Measurements from ENCODE around the gene UVRAG.

UVRAG gene

GRCh38 chr11:75938543-75938942 lies 123.5 kb downstream of the UVRAG start:
- DNase-seq (ENCODE audit: low read depth, low spot score): no peak
- TF ChIP-seq ZNF274 (IDR thresholded peaks at IDR 0.05; ENCODE audit: low read depth, low read length) (no peak), SUZ12 (IDR thresholded peaks at IDR 0.05; ENCODE audit: extremely low read depth, insufficient read depth, insufficient read length) (no peak), YY1 (IDR thresholded peaks at IDR 0.05; ENCODE audit: insufficient read depth, insufficient read length) (no peak)
- H3K9ac ChIP-seq (ENCODE audit: insufficient read length, low read depth): no peak overlapping the region
- no peaks in the 10 kb centered on the region for H3K27me3 ChIP-seq (ENCODE audit: insufficient read depth, insufficient read length)
- no peaks in the 10 kb centered on the region for H3K9me3 ChIP-seq (ENCODE audit: insufficient read depth, low read length)
- no peak overlapping the region for H3K4me3 ChIP-seq (ENCODE audit: insufficient read length, low read depth)
- H3K36me3 ChIP-seq (ENCODE audit: insufficient read depth, insufficient read length, low read length): no peaks in the 10 kb centered on the region
- H3K4me1 ChIP-seq (ENCODE audit: insufficient read depth, insufficient read length): no peaks in the 10 kb centered on the region

GRCh38 chr11:75939516-75939915 lies 124.5 kb downstream of the UVRAG start:
- Histone ChIP-seq H3K27me3 (ENCODE audit: insufficient read depth, insufficient read length) (no peaks in the 10 kb centered on the region), H3K4me3 (ENCODE audit: insufficient read length, low read depth) (no peak overlapping the region), H3K36me3 (ENCODE audit: insufficient read depth, insufficient read length, low read length) (no peaks in the 10 kb centered on the region)

GRCh38 chr11:75939992-75940391 lies 125.0 kb downstream of the UVRAG start:
- DNase-seq (ENCODE audit: low read depth, low spot score): no peak
- H3K4me1 ChIP-seq (ENCODE audit: insufficient read depth, insufficient read length): no peaks in the 10 kb centered on the region
- TF ChIP-seq ZNF274 (IDR thresholded peaks at IDR 0.05; ENCODE audit: low read depth, low read length) (no peak), YY1 (IDR thresholded peaks at IDR 0.05; ENCODE audit: insufficient read depth, insufficient read length) (no peak), SUZ12 (IDR thresholded peaks at IDR 0.05; ENCODE audit: extremely low read depth, insufficient read depth, insufficient read length) (no peak)
- H3K9ac ChIP-seq (ENCODE audit: insufficient read length, low read depth): no peak overlapping the region
- H3K9me3 ChIP-seq (ENCODE audit: insufficient read depth, low read length): no peaks in the 10 kb centered on the region
- H3K27me3 ChIP-seq (ENCODE audit: insufficient read depth, insufficient read length): no peaks in the 10 kb centered on the region
- H3K4me3 ChIP-seq (ENCODE audit: insufficient read length, low read depth): no peak overlapping the region
- no peaks in the 10 kb centered on the region for H3K36me3 ChIP-seq (ENCODE audit: insufficient read depth, insufficient read length, low read length)

More at GRCh38 chr11:75939516-75939915, 124.5 kb downstream of the UVRAG start:
- no peak for DNase-seq (ENCODE audit: low read depth, low spot score)
- no peaks in the 10 kb centered on the region for H3K9me3 ChIP-seq (ENCODE audit: insufficient read depth, low read length)
- TF ChIP-seq YY1 (IDR thresholded peaks at IDR 0.05; ENCODE audit: insufficient read depth, insufficient read length): no peak
- TF ChIP-seq ZNF274 (IDR thresholded peaks at IDR 0.05; ENCODE audit: low read depth, low read length): no peak
- TF ChIP-seq SUZ12 (IDR thresholded peaks at IDR 0.05; ENCODE audit: extremely low read depth, insufficient read depth, insufficient read length): no peak
- no peaks in the 10 kb centered on the region for H3K4me1 ChIP-seq (ENCODE audit: insufficient read depth, insufficient read length)
- no peak overlapping the region for H3K9ac ChIP-seq (ENCODE audit: insufficient read length, low read depth)

- H3K9ac ChIP-seq (ENCODE audit: insufficient read length, low read depth): no peak overlapping the region
- DNase-seq (ENCODE audit: low read depth, low spot score): no peak
- H3K4me1 ChIP-seq (ENCODE audit: insufficient read depth, insufficient read length): no peaks in the 10 kb centered on the region
- H3K4me3 ChIP-seq (ENCODE audit: insufficient read length, low read depth): no peak overlapping the region
- TF ChIP-seq YY1 (IDR thresholded peaks at IDR 0.05; ENCODE audit: insufficient read depth, insufficient read length) (no peak), ZNF274 (IDR thresholded peaks at IDR 0.05; ENCODE audit: low read depth, low read length) (no peak), SUZ12 (IDR thresholded peaks at IDR 0.05; ENCODE audit: extremely low read depth, insufficient read depth, insufficient read length) (no peak)
- H3K36me3 ChIP-seq (ENCODE audit: insufficient read depth, insufficient read length, low read length): no peaks in the 10 kb centered on the region
- H3K27me3 ChIP-seq (ENCODE audit: insufficient read depth, insufficient read length): no peaks in the 10 kb centered on the region
- no peaks in the 10 kb centered on the region for H3K9me3 ChIP-seq (ENCODE audit: insufficient read depth, low read length)
Observed at GRCh38 chr11:75940911-75941310, 125.9 kb downstream of the UVRAG start.

GRCh38 chr11:75944515-75944914 lies 129.5 kb downstream of the UVRAG start:
- no peaks in the 10 kb centered on the region for H3K36me3 ChIP-seq (ENCODE audit: insufficient read depth, insufficient read length, low read length)
- no peak for DNase-seq (ENCODE audit: low read depth, low spot score)
- no peaks in the 10 kb centered on the region for H3K4me1 ChIP-seq (ENCODE audit: insufficient read depth, insufficient read length)
- no peak for TF ChIP-seq YY1 (IDR thresholded peaks at IDR 0.05; ENCODE audit: insufficient read depth, insufficient read length)
- no peak for TF ChIP-seq SUZ12 (IDR thresholded peaks at IDR 0.05; ENCODE audit: extremely low read depth, insufficient read depth, insufficient read length)
- TF ChIP-seq ZNF274 (IDR thresholded peaks at IDR 0.05; ENCODE audit: low read depth, low read length): no peak
- H3K9me3 ChIP-seq (ENCODE audit: insufficient read depth, low read length): no peaks in the 10 kb centered on the region
- H3K27me3 ChIP-seq (ENCODE audit: insufficient read depth, insufficient read length): no peaks in the 10 kb centered on the region
- H3K9ac ChIP-seq (ENCODE audit: insufficient read length, low read depth): no peak overlapping the region
- no peak overlapping the region for H3K4me3 ChIP-seq (ENCODE audit: insufficient read length, low read depth)

- H3K4me3 ChIP-seq (ENCODE audit: insufficient read length, low read depth): no peak overlapping the region
- no peak for DNase-seq (ENCODE audit: low read depth, low spot score)
- TF ChIP-seq SUZ12 (IDR thresholded peaks at IDR 0.05; ENCODE audit: extremely low read depth, insufficient read depth, insufficient read length): no peak
- no peak for TF ChIP-seq YY1 (IDR thresholded peaks at IDR 0.05; ENCODE audit: insufficient read depth, insufficient read length)
- no peak for TF ChIP-seq ZNF274 (IDR thresholded peaks at IDR 0.05; ENCODE audit: low read depth, low read length)
- no peaks in the 10 kb centered on the region for H3K4me1 ChIP-seq (ENCODE audit: insufficient read depth, insufficient read length)
- H3K36me3 ChIP-seq (ENCODE audit: insufficient read depth, insufficient read length, low read length): no peaks in the 10 kb centered on the region
- no peaks in the 10 kb centered on the region for H3K9me3 ChIP-seq (ENCODE audit: insufficient read depth, low read length)
- no peaks in the 10 kb centered on the region for H3K27me3 ChIP-seq (ENCODE audit: insufficient read depth, insufficient read length)
- H3K9ac ChIP-seq (ENCODE audit: insufficient read length, low read depth): no peak overlapping the region
Observed at GRCh38 chr11:75945446-75945845, 130.4 kb downstream of the UVRAG start.

GRCh38 chr11:75945947-75946346 lies 130.9 kb downstream of the UVRAG start:
- Histone ChIP-seq H3K4me1 (ENCODE audit: insufficient read depth, insufficient read length) (no peaks in the 10 kb centered on the region), H3K4me3 (ENCODE audit: insufficient read length, low read depth) (no peak overlapping the region), H3K9ac (ENCODE audit: insufficient read length, low read depth) (no peak overlapping the region), H3K36me3 (ENCODE audit: insufficient read depth, insufficient read length, low read length) (no peaks in the 10 kb centered on the region), H3K27me3 (ENCODE audit: insufficient read depth, insufficient read length) (no peaks in the 10 kb centered on the region), H3K9me3 (ENCODE audit: insufficient read depth, low read length) (no peaks in the 10 kb centered on the region)
- TF ChIP-seq SUZ12 (IDR thresholded peaks at IDR 0.05; ENCODE audit: extremely low read depth, insufficient read depth, insufficient read length) (no peak), ZNF274 (IDR thresholded peaks at IDR 0.05; ENCODE audit: low read depth, low read length) (no peak), YY1 (IDR thresholded peaks at IDR 0.05; ENCODE audit: insufficient read depth, insufficient read length) (no peak)
- DNase-seq (ENCODE audit: low read depth, low spot score): no peak
